Measurements from ENCODE around the gene GLYATL1. TPM values are rescaled to one million over a fixed set of nuclear protein-coding genes. Genes with fewer than 3 reads are reported as not detected.
A peak's percentile ranks its signal among the peaks of the same experiment; 100 is the strongest.

GLYATL1 gene
- total RNA-seq, 1 donor from 2014 or later, result not detected

GRCh38 chr11:58905011-58905720 is 34.1 kb upstream of the GLYATL1 start:
- peak overlapping the region; percentile 20 for H3K4me3 ChIP-seq (ENCODE audit: low read depth, low read length)
- no peaks in the 10 kb centered on the region for H3K36me3 ChIP-seq (ENCODE audit: control insufficient read depth, insufficient read depth, low read length)
- DNase-seq (ENCODE audit: low read depth) (peak; percentile 23), FAIRE-seq (no peak)
- peaks cover 2% of the 10 kb centered on the region for H3K27me3 ChIP-seq (ENCODE audit: control insufficient read depth, insufficient read depth, low read length)
- TF ChIP-seq CTCF (IDR thresholded peaks at IDR 0.05; ENCODE audit: insufficient read depth, low read length, severe bottlenecking), result no peak

GRCh38 chr11:58905721-58906547 is 33.4 kb upstream of the GLYATL1 start:
- peak; percentile 25 for TF ChIP-seq CTCF (IDR thresholded peaks at IDR 0.05; ENCODE audit: insufficient read depth, low read length, severe bottlenecking)
- Histone ChIP-seq H3K36me3 (ENCODE audit: control insufficient read depth, insufficient read depth, low read length) (no peaks in the 10 kb centered on the region), H3K4me3 (ENCODE audit: low read depth, low read length) (peak overlapping the region; percentile 20), H3K27me3 (ENCODE audit: control insufficient read depth, insufficient read depth, low read length) (peaks cover 2% of the 10 kb centered on the region)
- FAIRE-seq (no peak), DNase-seq (ENCODE audit: low read depth) (peak; percentile 78)

GRCh38 chr11:58907780-58908179 is 31.5 kb upstream of the GLYATL1 start:
- no peaks in the 10 kb centered on the region for H3K36me3 ChIP-seq (ENCODE audit: control insufficient read depth, insufficient read depth, low read length)
- no peak for DNase-seq (ENCODE audit: low read depth)
- H3K4me3 ChIP-seq (ENCODE audit: low read depth, low read length), result no peak overlapping the region
- H3K27me3 ChIP-seq (ENCODE audit: control insufficient read depth, insufficient read depth, low read length), result peaks cover 2% of the 10 kb centered on the region
- no peak for TF ChIP-seq CTCF (IDR thresholded peaks at IDR 0.05; ENCODE audit: insufficient read depth, low read length, severe bottlenecking)
- FAIRE-seq, result no peak

GRCh38 chr11:58912124-58912523 is 27.2 kb upstream of the GLYATL1 start:
- FAIRE-seq, result no peak
- H3K27me3 ChIP-seq (ENCODE audit: control insufficient read depth, insufficient read depth, low read length), result no peaks in the 10 kb centered on the region
- H3K36me3 ChIP-seq (ENCODE audit: control insufficient read depth, insufficient read depth, low read length), result no peaks in the 10 kb centered on the region
- DNase-seq (ENCODE audit: low read depth), result peak; percentile 72
- TF ChIP-seq CTCF (IDR thresholded peaks at IDR 0.05; ENCODE audit: insufficient read depth, low read length, severe bottlenecking), result no peak
- H3K4me3 ChIP-seq (ENCODE audit: low read depth, low read length), result no peak overlapping the region

GRCh38 chr11:58913685-58914084 is 25.6 kb upstream of the GLYATL1 start:
- Histone ChIP-seq H3K27me3 (ENCODE audit: control insufficient read depth, insufficient read depth, low read length) (no peaks in the 10 kb centered on the region), H3K36me3 (ENCODE audit: control insufficient read depth, insufficient read depth, low read length) (no peaks in the 10 kb centered on the region), H3K4me3 (ENCODE audit: low read depth, low read length) (no peak overlapping the region)
- FAIRE-seq, result no peak
- no peak for TF ChIP-seq CTCF (IDR thresholded peaks at IDR 0.05; ENCODE audit: insufficient read depth, low read length, severe bottlenecking)
- DNase-seq (ENCODE audit: low read depth), result no peak

All from bronchial epithelial cell (primary cell).